Smooth muscle cell of the brain vasculature (primary cell): Measurements from ENCODE around the gene C11orf68.
A peak's percentile ranks its signal among the peaks of the same experiment; 100 is the strongest.

Experiments used
- DNase-seq: peaks from one replicate; pipeline ENCODE4 v3.0.0-alpha.2; 2012; ENCODE audit warnings: low read depth, low spot score

Gene C11orf68

GRCh38 chr11:65944767-65945166, 25.9 kb upstream of the C11orf68 start:
- DNase-seq: no peak

DNA sequence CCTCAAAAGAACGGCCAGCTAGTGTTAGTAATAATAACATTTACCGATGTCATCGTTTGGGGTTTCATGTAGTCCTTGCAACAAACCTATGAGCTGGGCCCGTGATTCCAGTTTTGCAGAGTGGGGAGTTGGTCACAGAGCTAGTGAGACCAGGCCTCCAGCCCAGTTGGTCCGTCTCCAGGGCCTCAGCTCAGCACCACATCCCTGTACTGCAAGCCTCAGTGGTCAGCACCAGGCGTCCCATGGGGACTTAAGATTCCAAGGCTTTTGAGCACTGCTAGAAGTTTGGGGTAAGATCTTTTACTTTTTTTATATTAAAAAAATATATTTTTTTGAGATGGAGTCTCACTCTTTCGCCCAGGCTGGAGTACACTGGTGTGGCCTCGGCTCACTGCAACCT, 25.3 kb upstream of the C11orf68 start:
- DNase-seq: no peak

- no peak for DNase-seq
Observed at GRCh38 chr11:65942531-65942930, 23.7 kb upstream of the C11orf68 start.

- DNase-seq: no peak
Observed at GRCh38 chr11:65941720-65942310, 23.0 kb upstream of the C11orf68 start.

- no peak for DNase-seq
Observed at GRCh38 chr11:65937766-65938165, 18.9 kb upstream of the C11orf68 start.

DNA sequence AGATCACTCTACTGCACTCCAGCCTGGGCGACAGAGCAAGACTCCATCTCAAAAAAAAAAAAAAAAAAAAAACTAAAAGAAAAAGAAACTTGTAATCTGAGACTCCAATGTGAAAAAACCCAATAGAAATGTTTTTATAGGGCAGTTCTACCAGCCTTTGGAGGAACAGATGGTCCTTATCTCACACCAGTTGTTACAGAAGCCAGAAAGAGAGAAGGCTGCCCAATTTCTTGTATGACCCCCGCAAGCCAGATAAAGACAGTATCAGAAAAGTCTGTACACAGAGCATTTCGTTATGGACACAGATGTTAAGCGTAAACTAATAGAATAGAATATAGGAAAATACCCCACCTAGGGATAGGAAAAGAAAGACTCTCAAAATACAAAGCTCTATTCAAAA, 15.2 kb upstream of the C11orf68 start:
- no peak for DNase-seq

DNA sequence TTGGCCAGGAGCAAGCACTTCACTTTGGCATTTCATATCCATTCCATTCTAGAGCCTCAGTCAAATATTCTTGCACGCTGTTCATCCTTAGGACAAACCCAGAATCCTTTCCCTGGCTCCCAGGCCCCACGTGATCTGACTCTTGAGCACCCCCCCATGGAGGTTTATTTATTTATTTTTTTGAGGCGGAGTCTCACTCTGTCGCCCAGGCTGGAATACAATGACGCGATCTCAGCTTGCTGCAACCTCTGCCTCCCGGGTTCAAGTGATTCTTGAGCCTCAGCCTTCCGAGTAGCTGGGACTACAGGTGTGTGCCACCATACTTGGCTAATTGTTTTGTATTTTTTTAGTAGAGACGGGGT, 13.7 kb upstream of the C11orf68 start:
- DNase-seq: no peak

GRCh38 chr11:65931773-65932557, 13.1 kb upstream of the C11orf68 start:
- no peak for DNase-seq

DNA sequence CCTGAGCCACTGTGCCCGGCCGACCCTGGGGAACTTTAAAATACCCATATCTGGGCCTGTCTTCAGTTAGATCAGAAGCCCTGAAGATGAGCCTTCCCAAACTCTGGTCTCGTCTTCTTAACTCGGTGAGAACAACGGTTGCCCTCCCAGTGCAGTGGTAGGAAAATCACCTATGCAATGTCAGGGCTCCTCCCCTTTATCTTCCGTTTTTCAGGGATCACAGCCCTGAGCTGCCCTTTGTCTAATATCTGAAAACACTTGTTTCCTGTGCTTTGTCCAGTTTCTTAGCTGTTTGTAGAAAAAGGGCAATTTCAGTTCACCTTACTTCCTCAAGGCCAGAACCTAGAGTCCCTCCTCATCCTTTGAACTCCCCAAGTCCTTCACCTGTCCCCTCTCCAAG, 9.8 kb upstream of the C11orf68 start:
- no peak for DNase-seq

DNA sequence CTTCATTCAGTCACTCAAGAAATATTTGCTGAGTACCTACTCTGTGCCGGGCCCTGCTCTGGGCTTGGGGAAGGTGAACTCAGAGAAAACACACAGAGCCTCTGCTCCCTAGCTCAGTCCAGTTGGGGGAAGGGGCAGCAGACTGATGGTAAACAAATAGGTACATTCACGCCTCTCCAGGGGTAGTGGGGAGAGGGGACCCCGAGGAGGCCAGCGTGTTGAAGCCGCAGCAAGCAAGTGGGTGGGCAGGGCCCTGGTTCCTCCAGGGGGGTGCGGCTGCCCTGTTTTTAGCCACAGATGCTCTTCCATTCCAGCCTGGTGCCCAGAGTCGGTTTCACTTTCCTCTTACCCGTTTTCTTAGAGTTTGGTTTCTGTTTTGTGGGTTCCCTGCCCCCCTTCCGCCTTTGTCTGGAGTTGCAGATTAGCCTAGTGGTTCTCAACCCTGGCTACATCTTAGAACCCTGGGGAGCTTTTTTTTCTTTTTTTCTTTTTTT, 9.1 kb upstream of the C11orf68 start:
- no peak for DNase-seq

GRCh38 chr11:65925397-65925796, 6.5 kb upstream of the C11orf68 start:
- no peak for DNase-seq

DNA sequence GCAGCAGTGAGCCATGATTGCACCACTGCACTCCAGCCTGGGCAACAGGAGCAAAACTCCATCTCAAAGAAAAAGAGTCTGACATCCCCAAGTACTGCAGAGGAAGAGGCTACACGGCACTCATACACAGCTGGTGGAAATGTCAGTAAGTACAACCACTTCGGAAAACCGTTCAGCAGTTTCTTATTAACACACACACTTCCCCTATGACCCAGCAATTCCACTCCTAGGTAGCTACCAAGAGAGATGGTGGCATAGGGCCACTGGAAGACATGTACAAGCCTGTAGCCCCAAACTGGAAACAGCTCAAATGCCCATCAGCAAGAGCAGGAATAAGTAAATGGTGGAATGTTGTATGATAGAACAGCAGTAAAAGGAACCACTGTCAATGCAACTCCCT, 3.7 kb upstream of the C11orf68 start:
- DNase-seq: no peak

DNA sequence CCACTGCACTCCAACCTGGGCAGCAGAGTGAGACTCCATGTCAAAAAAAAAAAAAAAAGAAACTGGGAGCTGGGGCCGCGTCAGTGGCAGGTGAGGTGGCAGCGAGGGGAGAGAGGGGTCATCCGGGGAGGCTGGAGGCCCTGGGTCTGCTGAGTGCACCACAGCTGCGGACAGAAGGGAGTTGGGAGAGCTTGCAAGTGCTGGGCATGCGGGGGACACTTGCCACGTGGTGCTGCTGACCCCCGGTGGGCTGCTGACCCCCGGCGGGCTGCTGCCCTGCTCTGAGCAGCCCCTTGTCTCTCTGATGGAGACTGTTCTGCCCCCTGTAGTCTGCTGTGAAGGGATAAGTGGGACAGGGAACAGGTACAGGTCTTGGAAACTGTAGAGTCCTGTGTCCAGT, 3.0 kb upstream of the C11orf68 start:
- no peak for DNase-seq

DNA sequence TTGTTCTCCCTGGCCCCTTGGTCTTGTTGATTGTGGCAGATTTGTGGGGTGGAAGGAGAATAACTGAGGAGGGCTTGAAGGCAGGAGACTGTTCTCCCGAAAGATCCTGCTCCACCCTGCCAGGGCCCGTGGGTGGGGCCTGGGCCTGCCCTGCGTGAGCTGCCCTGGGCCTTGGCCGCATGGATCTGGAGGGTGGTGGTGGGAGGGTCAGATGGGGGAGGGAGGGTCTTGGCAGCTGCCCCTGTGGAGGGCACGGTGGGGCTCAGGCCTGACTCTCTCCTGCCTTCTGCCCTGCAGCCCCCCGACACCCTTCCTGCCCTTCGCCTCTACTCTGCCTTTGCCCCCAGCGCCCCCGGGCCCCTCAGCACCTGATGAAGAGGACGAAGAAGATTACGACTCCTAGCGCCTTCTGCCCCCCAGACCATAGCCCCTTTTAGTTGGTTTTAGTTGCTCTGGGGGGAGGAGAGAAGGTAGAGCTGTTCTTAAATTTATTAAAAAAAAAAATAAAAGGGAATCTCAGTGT, 2.2 kb upstream of the C11orf68 start:
- no peak for DNase-seq

- no peak for DNase-seq
Observed at GRCh38 chr11:65920372-65920802, 1.5 kb upstream of the C11orf68 start.

DNA sequence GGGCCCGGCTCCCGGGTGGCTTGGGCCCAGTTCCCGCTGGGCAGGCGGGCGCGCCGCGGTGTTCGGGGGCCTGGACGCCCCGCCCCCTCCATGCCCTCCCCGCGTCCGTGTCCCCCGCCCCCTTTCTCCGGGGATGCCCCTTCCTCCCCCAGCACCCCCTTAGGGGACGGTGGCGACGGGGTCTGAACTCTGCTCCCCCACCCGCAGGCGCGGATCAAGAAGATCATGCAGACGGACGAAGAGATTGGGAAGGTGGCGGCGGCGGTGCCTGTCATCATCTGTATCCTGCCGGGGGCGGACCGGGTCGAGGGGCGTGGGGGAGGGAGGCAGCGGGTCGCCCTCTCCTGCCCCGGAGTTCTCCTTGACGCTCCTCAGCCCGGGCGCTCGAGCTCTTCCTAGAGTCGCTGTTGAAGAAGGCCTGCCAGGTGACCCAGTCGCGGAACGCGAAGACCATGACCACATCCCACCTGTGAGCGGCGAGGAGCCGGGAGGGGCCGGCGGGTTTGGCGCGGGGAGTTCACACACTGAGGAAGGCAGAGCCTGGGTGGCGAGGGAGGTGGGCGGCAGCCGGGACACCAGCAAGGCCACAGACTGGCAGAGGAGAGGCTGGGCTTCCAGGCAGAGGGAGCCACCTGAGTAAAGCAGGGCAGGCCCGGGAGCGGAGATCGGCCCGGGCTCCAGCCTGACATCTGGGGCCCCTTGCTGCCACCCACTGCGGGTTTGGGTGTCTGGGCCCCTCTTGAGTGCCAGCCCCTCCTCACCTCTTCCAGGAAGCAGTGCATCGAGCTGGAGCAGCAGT, 910 bp upstream of the C11orf68 start:
- DNase-seq: no peak

DNA sequence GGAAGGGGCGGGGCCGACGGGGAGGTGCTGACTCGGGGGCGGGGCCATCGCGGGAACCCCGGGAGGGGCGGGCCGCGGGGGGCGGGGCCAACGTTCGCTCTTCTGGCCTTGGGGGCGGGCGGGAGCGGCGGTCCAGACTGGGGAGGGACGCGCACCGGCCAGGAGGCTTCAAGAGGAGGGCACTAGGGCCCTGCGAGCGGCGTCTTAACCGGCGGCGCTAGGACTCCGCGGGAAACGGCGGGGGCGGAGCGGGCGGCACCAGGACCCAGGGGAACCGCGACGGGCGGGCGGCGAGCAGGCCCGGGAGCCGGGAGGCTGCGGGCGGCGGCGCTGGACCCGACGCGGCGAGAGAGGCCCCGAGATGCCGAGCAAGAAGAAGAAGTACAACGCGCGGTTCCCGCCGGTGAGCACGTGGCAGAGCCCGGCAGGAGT, 295 bp upstream of the C11orf68 start, which contains the start of gene DRAP1:
Gene DRAP1 (plus strand): TSS at position 286 of the 432 bp plus-strand sequence. CDS start 76 bp downstream, at position 362.
- DNase-seq: peak; percentile 93

DNA sequence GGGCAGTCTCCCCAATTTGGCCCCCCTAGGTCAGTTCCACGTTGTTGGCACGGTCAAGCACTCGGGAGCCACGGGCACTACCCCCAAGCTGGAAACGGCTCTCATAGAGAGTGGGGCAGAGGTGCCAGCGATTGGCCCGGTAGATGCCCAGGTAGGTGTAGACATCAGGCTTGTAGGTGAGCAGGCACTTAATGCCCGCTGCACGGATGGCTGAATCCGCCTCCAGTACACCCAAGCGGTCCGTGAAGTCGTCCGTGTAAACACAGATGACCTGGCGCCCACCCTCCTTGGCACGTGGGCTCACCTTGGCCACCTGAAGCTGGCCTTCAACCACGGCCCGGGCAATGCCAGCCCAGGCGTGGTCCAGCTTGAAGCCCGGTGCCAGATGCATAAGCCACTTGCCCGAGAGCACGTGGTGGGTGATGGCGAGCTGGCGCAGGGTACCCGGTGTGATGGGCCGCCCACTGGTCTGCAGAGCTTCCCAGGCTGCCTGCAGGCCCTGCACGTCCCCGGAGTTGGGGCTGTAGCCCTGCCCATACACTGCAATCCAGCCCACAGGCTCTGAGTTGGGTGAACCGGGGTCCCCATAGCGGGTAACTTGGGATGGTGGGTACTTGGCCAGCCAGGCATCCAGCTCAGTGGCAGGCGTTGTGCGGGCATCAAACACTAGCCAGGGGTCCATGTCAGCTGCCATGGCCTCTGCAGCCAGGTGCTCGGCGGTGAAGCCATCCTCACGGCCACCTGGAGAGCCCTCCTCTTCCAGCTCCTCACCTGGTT, 1.2 kb downstream of the C11orf68 start:
- no peak for DNase-seq

DNA sequence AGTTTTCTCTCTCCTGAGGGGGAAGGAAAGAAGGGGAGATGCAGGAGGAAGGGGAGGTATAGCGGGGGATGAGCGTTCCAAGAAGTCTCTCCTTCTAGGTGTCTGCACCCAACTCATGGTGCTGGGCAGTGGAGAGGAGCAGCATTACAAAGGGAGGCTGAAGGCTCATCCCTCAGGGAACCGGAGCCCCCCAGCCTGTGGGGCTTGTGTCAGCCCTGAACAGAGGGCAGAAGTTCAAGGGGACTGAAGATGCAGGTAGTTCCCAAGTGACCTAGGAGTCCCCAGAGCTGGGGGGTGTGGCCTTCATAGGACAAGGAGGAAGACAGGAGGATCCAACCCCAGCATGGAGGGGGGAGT, 1.8 kb downstream of the C11orf68 start:
- no peak for DNase-seq

DNA sequence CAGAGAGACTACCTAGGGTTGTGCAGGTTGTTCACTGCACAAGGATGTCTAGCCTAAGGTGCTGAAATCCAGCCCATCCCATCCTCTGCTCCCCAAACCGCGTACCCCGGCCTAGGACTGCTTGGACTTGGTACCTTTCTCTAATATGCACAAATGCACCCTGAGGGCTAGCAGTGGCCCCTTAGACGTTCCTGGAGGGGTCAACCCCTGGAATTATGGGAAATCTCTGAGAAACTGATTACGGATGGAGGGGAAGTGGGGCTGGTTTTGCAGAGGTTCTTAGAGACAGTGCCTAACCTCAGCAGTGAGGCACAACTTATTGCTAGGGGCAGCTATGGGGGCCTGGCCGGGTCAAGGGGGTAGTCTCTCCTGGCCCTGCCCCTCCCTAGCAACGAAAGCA, 2.5 kb downstream of the C11orf68 start:
- DNase-seq: no peak

DNA sequence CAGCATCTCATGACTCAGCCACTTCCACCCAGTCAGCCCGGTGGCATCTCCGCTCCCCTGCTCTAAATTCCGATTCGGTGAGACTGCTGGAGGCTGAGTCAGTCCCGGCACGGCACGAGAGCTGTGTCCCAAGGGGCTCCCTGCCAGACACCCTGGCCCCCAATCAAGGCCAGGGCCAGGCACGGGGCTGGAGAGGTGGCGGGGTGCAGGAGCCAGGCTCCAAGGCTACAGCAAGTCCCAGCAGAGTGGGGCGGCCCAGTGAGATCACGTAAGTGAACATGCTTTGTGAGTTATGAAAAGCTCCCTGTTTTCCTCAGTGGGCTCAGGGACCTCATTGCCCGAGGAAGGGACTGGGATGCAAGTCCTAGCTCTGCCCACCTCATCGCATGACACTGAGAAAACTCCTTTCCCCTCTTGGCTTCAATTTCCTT, 3.0 kb downstream of the C11orf68 start:
- peak; percentile 85 for DNase-seq
